ENCODE measurements around the gene PLA2G4B.

Gene PLA2G4B
- 0.77 to 2.6 (median 1.6) reads per million in 3 donors for total RNA-seq

DNA sequence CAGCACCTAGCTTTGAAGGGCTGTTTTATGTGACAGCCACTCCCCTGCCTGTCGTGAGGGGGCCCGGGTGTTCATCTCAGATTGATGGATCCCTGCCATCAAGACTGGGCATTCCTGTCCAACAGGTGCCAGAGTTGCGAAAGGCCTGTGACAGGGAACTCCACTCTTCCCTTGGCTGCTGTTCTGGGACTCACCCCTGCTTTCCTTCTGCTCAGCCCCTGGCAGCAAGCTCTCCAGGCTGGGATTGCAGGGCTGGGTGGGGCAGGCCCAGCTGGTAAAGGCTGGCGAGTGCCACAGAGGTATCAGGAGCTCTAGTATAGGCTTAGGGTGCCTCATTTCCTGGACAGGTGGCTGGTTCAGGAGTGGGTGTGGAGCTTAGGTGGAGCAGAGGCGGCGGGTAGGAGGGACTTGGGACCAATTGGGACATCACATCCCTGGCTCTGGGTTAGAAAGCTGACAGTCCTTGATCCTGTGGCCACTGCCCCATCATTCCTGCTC, at the start of gene PLA2G4B:
TSS of gene PLA2G4B (plus strand) at position 448 of the 498 bp plus-strand sequence. CDS start 67 bp downstream, outside the sequence.
- Histone ChIP-seq H3K36me3 (ENCODE audit: control insufficient read depth, insufficient read depth, low read length) (peaks cover 57% of the 10 kb centered on the region), H3K4me1 (ENCODE audit: control insufficient read depth, insufficient read depth, low read length, poor library complexity, severe bottlenecking) (no peaks in the 10 kb centered on the region), H3K4me3 (ENCODE audit: insufficient read depth, low read depth, low read length, poor library complexity, severe bottlenecking) (no peak within 1 kb of the TSS), H3K9me3 (ENCODE audit: control insufficient read depth, low read length) (no peaks in the 10 kb centered on the region), H3K27me3 (replicated peaks; ENCODE audit: control insufficient read depth, insufficient read depth, low read length, poor library complexity, severe bottlenecking) (no peaks in the 10 kb centered on the region), H3K27ac (ENCODE audit: insufficient read depth, low read length, poor library complexity, severe bottlenecking) (no peak within 1 kb of the TSS)
- DNase-seq: no peak

- DNase-seq: no peak
- H3K4me1 ChIP-seq (ENCODE audit: control insufficient read depth, insufficient read depth, low read length, poor library complexity, severe bottlenecking): peaks cover 10% of the 10 kb centered on the region
Observed at GRCh38 chr15:41789236-41789635, 49.4 kb upstream of the PLA2G4B start.

DNA sequence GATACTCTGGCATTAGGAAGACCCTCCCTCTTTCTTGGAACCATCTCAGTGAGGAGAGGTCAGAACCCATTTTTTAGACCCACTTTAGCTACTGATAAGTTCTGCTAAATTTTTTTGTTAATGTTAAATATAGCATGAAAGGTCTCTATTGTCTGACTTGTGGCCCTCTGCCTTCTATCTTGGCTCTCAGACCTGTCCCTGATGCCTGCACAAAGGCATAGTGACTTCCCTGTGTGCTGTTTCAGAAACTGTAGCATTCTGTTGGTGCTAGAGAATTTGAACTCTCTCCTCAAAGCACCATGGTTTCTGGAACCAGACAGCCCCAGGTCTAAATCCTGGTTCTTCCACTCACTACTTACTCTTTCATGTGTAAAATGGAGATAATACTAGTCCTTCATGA, 49.0 kb upstream of the PLA2G4B start:
- Histone ChIP-seq H3K9me3 (ENCODE audit: control insufficient read depth, low read length) (no peaks in the 10 kb centered on the region), H3K4me1 (ENCODE audit: control insufficient read depth, insufficient read depth, low read length, poor library complexity, severe bottlenecking) (peaks cover 10% of the 10 kb centered on the region), H3K27ac (ENCODE audit: insufficient read depth, low read length, poor library complexity, severe bottlenecking) (no peak overlapping the region), H3K27me3 (replicated peaks; ENCODE audit: control insufficient read depth, insufficient read depth, low read length, poor library complexity, severe bottlenecking) (no peaks in the 10 kb centered on the region), H3K4me3 (ENCODE audit: insufficient read depth, low read depth, low read length, poor library complexity, severe bottlenecking) (no peak overlapping the region), H3K36me3 (ENCODE audit: control insufficient read depth, insufficient read depth, low read length) (no peaks in the 10 kb centered on the region)
- DNase-seq: no peak

More at GRCh38 chr15:41789236-41789635, 49.4 kb upstream of the PLA2G4B start:
- H3K9me3 ChIP-seq (ENCODE audit: control insufficient read depth, low read length): no peaks in the 10 kb centered on the region
- no peaks in the 10 kb centered on the region for H3K27me3 ChIP-seq (replicated peaks; ENCODE audit: control insufficient read depth, insufficient read depth, low read length, poor library complexity, severe bottlenecking)
- H3K4me3 ChIP-seq (ENCODE audit: insufficient read depth, low read depth, low read length, poor library complexity, severe bottlenecking): no peak overlapping the region
- H3K27ac ChIP-seq (ENCODE audit: insufficient read depth, low read length, poor library complexity, severe bottlenecking): no peak overlapping the region
- H3K36me3 ChIP-seq (ENCODE audit: control insufficient read depth, insufficient read depth, low read length): no peaks in the 10 kb centered on the region

- H3K9me3 ChIP-seq (ENCODE audit: control insufficient read depth, low read length): no peaks in the 10 kb centered on the region
- no peak overlapping the region for H3K27ac ChIP-seq (ENCODE audit: insufficient read depth, low read length, poor library complexity, severe bottlenecking)
- H3K27me3 ChIP-seq (replicated peaks; ENCODE audit: control insufficient read depth, insufficient read depth, low read length, poor library complexity, severe bottlenecking): no peaks in the 10 kb centered on the region
- peaks cover 10% of the 10 kb centered on the region for H3K4me1 ChIP-seq (ENCODE audit: control insufficient read depth, insufficient read depth, low read length, poor library complexity, severe bottlenecking)
- no peak overlapping the region for H3K4me3 ChIP-seq (ENCODE audit: insufficient read depth, low read depth, low read length, poor library complexity, severe bottlenecking)
- no peak for DNase-seq
- no peaks in the 10 kb centered on the region for H3K36me3 ChIP-seq (ENCODE audit: control insufficient read depth, insufficient read depth, low read length)
Observed at GRCh38 chr15:41790169-41790568, 48.5 kb upstream of the PLA2G4B start.

GRCh38 chr15:41790756-41791546, 47.7 kb upstream of the PLA2G4B start:
- Histone ChIP-seq H3K27ac (ENCODE audit: insufficient read depth, low read length, poor library complexity, severe bottlenecking) (no peak overlapping the region), H3K4me3 (ENCODE audit: insufficient read depth, low read depth, low read length, poor library complexity, severe bottlenecking) (no peak overlapping the region), H3K27me3 (replicated peaks; ENCODE audit: control insufficient read depth, insufficient read depth, low read length, poor library complexity, severe bottlenecking) (no peaks in the 10 kb centered on the region), H3K9me3 (ENCODE audit: control insufficient read depth, low read length) (no peaks in the 10 kb centered on the region), H3K36me3 (ENCODE audit: control insufficient read depth, insufficient read depth, low read length) (no peaks in the 10 kb centered on the region), H3K4me1 (ENCODE audit: control insufficient read depth, insufficient read depth, low read length, poor library complexity, severe bottlenecking) (peaks cover 10% of the 10 kb centered on the region)
- DNase-seq: no peak

DNA sequence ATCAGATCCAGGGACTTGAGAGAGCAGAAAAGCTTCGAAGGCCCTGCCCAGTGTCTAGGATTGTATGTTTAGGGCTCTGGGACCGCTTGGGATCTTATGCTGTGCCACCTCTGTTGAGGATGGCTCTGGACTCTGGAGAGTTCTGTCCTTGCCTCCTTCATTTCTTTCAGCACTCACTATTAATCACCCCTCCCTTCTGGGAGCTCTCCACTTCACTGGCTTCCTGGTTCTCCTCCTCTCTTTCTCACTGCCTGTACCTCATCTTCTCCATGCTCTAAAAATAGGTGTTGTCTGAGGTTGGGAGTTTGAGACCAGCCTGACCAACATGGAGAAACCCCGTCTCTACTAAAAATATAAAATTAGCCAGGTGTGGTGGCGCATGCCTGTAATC, 47.1 kb upstream of the PLA2G4B start:
- no peaks in the 10 kb centered on the region for H3K27me3 ChIP-seq (replicated peaks; ENCODE audit: control insufficient read depth, insufficient read depth, low read length, poor library complexity, severe bottlenecking)
- no peak for DNase-seq
- H3K9me3 ChIP-seq (ENCODE audit: control insufficient read depth, low read length): no peaks in the 10 kb centered on the region
- no peak overlapping the region for H3K4me3 ChIP-seq (ENCODE audit: insufficient read depth, low read depth, low read length, poor library complexity, severe bottlenecking)
- no peak overlapping the region for H3K27ac ChIP-seq (ENCODE audit: insufficient read depth, low read length, poor library complexity, severe bottlenecking)
- peaks cover 10% of the 10 kb centered on the region for H3K4me1 ChIP-seq (ENCODE audit: control insufficient read depth, insufficient read depth, low read length, poor library complexity, severe bottlenecking)
- no peaks in the 10 kb centered on the region for H3K36me3 ChIP-seq (ENCODE audit: control insufficient read depth, insufficient read depth, low read length)

DNA sequence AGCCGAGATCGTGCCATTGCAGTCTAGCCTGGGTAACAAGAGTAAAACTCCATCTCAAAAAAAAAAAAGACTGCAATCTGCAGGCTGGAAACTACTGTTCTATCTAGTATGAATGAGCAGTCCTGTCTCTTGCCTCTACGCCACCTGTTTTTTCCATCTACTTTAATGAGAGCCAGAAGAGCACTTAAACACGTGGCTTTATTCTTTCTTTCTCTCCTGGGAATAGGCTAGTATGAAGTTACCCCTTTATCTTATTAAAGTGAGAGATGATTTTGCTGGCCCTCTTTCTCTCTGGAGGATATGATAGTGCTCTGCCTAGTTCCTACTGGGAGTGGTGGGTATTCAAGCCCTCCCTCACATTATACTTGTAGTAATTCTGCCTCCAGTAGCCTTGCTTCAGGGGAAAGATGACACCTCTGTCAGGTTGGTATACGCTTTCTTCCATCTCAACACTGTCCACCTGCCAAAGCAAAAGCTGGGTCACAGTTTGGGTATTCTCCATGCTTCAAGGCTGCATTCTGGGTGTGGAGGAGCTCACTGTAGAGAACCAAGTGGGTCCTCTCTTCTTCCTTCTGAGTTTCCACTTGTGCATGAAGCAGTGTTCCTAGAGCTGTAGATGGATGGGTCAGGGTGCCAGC, 46.5 kb upstream of the PLA2G4B start:
- Histone ChIP-seq H3K36me3 (ENCODE audit: control insufficient read depth, insufficient read depth, low read length) (no peaks in the 10 kb centered on the region), H3K9me3 (ENCODE audit: control insufficient read depth, low read length) (no peaks in the 10 kb centered on the region), H3K4me3 (ENCODE audit: insufficient read depth, low read depth, low read length, poor library complexity, severe bottlenecking) (no peak overlapping the region), H3K27ac (ENCODE audit: insufficient read depth, low read length, poor library complexity, severe bottlenecking) (no peak overlapping the region), H3K27me3 (replicated peaks; ENCODE audit: control insufficient read depth, insufficient read depth, low read length, poor library complexity, severe bottlenecking) (no peaks in the 10 kb centered on the region), H3K4me1 (ENCODE audit: control insufficient read depth, insufficient read depth, low read length, poor library complexity, severe bottlenecking) (peaks cover 10% of the 10 kb centered on the region)
- no peak for DNase-seq

DNA sequence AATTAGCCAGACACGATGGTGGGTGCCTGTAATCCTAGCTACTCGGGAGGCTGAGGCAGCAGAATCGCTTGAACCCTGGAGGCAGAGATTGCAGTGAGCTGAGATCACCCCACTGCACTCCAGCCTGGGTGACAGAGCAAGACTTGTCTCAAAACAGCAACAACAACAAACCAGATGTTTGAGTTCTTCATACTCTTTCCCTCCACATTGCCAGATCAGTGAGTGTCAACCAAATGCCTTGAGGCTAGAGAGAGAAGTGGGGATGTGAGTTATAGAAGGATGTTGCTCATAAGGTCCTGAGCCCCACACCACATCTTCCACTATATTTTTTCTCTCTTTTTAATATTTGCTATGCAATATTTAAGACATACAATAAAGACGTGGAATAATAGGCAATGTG, 44.6 kb upstream of the PLA2G4B start:
- Histone ChIP-seq H3K36me3 (ENCODE audit: control insufficient read depth, insufficient read depth, low read length) (no peaks in the 10 kb centered on the region), H3K4me3 (ENCODE audit: insufficient read depth, low read depth, low read length, poor library complexity, severe bottlenecking) (no peak overlapping the region), H3K27me3 (replicated peaks; ENCODE audit: control insufficient read depth, insufficient read depth, low read length, poor library complexity, severe bottlenecking) (no peaks in the 10 kb centered on the region), H3K4me1 (ENCODE audit: control insufficient read depth, insufficient read depth, low read length, poor library complexity, severe bottlenecking) (peaks cover 10% of the 10 kb centered on the region), H3K9me3 (ENCODE audit: control insufficient read depth, low read length) (no peaks in the 10 kb centered on the region), H3K27ac (ENCODE audit: insufficient read depth, low read length, poor library complexity, severe bottlenecking) (no peak overlapping the region)
- no peak for DNase-seq

GRCh38 chr15:41795996-41796856, 42.4 kb upstream of the PLA2G4B start:
- peaks cover 6% of the 10 kb centered on the region for H3K36me3 ChIP-seq (ENCODE audit: control insufficient read depth, insufficient read depth, low read length)
- peaks cover 3% of the 10 kb centered on the region for H3K4me1 ChIP-seq (ENCODE audit: control insufficient read depth, insufficient read depth, low read length, poor library complexity, severe bottlenecking)
- H3K4me3 ChIP-seq (ENCODE audit: insufficient read depth, low read depth, low read length, poor library complexity, severe bottlenecking): no peak overlapping the region
- H3K27ac ChIP-seq (ENCODE audit: insufficient read depth, low read length, poor library complexity, severe bottlenecking): no peak overlapping the region
- no peaks in the 10 kb centered on the region for H3K9me3 ChIP-seq (ENCODE audit: control insufficient read depth, low read length)
- no peak for DNase-seq
- no peaks in the 10 kb centered on the region for H3K27me3 ChIP-seq (replicated peaks; ENCODE audit: control insufficient read depth, insufficient read depth, low read length, poor library complexity, severe bottlenecking)
